K562 (cell line): Measurements from ENCODE around the gene ANXA4. TPM values are rescaled to one million over a fixed set of nuclear protein-coding genes. Genes with fewer than 3 reads are reported as not detected.

Experiments
- ATF3 ChIP-seq, 2 experiments: fragments of 450-650 bp in 1 of 2; sonication (generic) in 1 of 2; formaldehyde crosslinking in 1 of 2; IDR thresholded peaks in 1 of 2; conservative IDR thresholded peaks in 1 of 2; 2 replicates each; pipeline versions ENCODE4 v1.6.1 to v1.8.1; 2016 to 2023; ENCODE audit warnings: mild to moderate bottlenecking in 2 of 2, moderate library complexity in 2 of 2, inconsistent platforms in 1 of 2, missing genetic modification reagents in 1 of 2
- CBFA2T3 ChIP-seq: fragments of 450-650 bp; IDR thresholded peaks from 2 replicates; pipeline ENCODE4 v1.6.1; 2017
- EWSR1 ChIP-seq: fragments of 450-650 bp; IDR thresholded peaks from 2 replicates; pipeline ENCODE4 v1.6.1; 2018; ENCODE audit warnings: borderline replicate concordance, mild to moderate bottlenecking, low read depth, moderate library complexity; ENCODE audit not compliant: partially characterized antibody
- GABPA ChIP-seq: fragments of 200-800 bp; sonication (Bioruptor generic); conservative IDR thresholded peaks from 2 replicates; pipeline ENCODE4 v1.6.1; 2016; ENCODE audit warnings: low read depth, missing genetic modification characterization, missing compliant biosample characterization
- HCFC1 ChIP-seq: IDR thresholded peaks from 2 replicates; pipeline ENCODE4 v1.6.1; 2012; ENCODE audit warnings: low read depth, low read length, improper control_type of control experiment
- KLF16 ChIP-seq: IDR thresholded peaks from 2 replicates; pipeline ENCODE4 v1.6.1; 2016; ENCODE audit warnings: antibody characterized with exemption
- MAFF ChIP-seq: IDR thresholded peaks from 2 replicates; pipeline ENCODE4 v1.6.1; 2012; ENCODE audit warnings: low read length, improper control_type of control experiment
- MAFK ChIP-seq: IDR thresholded peaks from 2 replicates; pipeline ENCODE4 v1.6.1; 2011; ENCODE audit warnings: low read length, improper control_type of control experiment
- NR2C2 ChIP-seq, 2 experiments: fragments of 200-800 bp in 1 of 2; sonication (Bioruptor generic) in 1 of 2; sonication (generic) in 1 of 2; formaldehyde crosslinking in 1 of 2; IDR thresholded peaks; 2 replicates each; pipeline versions ENCODE4 v1.6.1 to v1.8.0; 2016 to 2022; ENCODE audit warnings: mild to moderate bottlenecking in 1 of 2, missing compliant biosample characterization in 1 of 2, missing genetic modification characterization in 1 of 2, missing genetic modification reagents in 1 of 2
- RAD21 ChIP-seq, 2 experiments: fragments of 250-450 bp in 1 of 2; fragments of 450-650 bp in 1 of 2; sonication (Bioruptor Pico) in 1 of 2; formaldehyde crosslinking in 1 of 2; IDR thresholded peaks in 1 of 2; conservative IDR thresholded peaks in 1 of 2; 2 replicates each; pipeline versions ENCODE4 v1.4.0 to v1.8.0; 2020 to 2022; ENCODE audit warnings: mild to moderate bottlenecking in 2 of 2, moderate library complexity in 1 of 2
- REST ChIP-seq, 2 experiments: fragments of 450-650 bp; formaldehyde crosslinking in 1 of 2; IDR thresholded peaks; 2 replicates each; pipeline versions ENCODE4 v1.4.0 to v1.6.1; 2014 to 2020; ENCODE audit warnings: mild to moderate bottlenecking in 2 of 2, borderline replicate concordance in 1 of 2, low read depth in 1 of 2
- TAL1 ChIP-seq: fragments of 450-650 bp; IDR thresholded peaks from 2 replicates; pipeline ENCODE4 v1.6.1; 2016; ENCODE audit warnings: mild to moderate bottlenecking
- ZNF449 ChIP-seq: fragments of 250-450 bp; sonication (Bioruptor Pico); IDR thresholded peaks from 2 replicates; pipeline ENCODE4 v1.8.0; 2022; ENCODE audit warnings: moderate library complexity, mild to moderate bottlenecking, inconsistent platforms
- ZNF76 ChIP-seq: fragments of 250-450 bp; sonication (Bioruptor Pico); IDR thresholded peaks from 2 replicates; pipeline ENCODE4 v1.4.0; 2020; ENCODE audit warnings: mild to moderate bottlenecking, moderate library complexity, borderline replicate concordance
- polyA plus RNA-seq, 8 experiments: library from polyadenylated mRNA; depleted of rRNA in 4 of 8; stranded (reverse) in 5 of 8; unstranded in 3 of 8; fragments of >200 nt; fragmentation: Nextera tagmentation in 2 of 8; fragmentation: Illumina TruSeq in 1 of 8; extraction: Ambion mirVana in 2 of 8; extraction: Trizol in 1 of 8; gene quantifications; 2 replicates each; pipeline versions ENCODE4 v1.2.1 to v1.2.3, GENCODE V29; 2011 to 2014; ENCODE audit warnings: inconsistent platforms in 1 of 8, missing spikeins in 1 of 8
- total RNA-seq, 7 experiments: library from RNA; depleted of rRNA in 6 of 7; stranded (reverse); fragments of >200 nt in 6 of 7; fragmentation: Illumina TruSeq in 2 of 7; extraction: Trizol in 2 of 7; gene quantifications; 2 replicates each; pipeline versions ENCODE4 v1.2.1 to v1.2.3, GENCODE V29; 2011 to 2021; ENCODE audit warnings: low replicate concordance in 1 of 7

The ANXA4 gene
- total and polyA plus RNA-seq, 9 of the 15 experiments (the other 6 are each of a cell fraction or from before 2014, with no cell fraction given), result 3.4 to 13.6 (median 11.6) TPM

- TF ChIP-seq ATF3 (IDR thresholded peaks at IDR 0.05), result peak; percentile 47; the same call in 1 of the 2 replicates
- TF ChIP-seq ATF3 (CRISPR knock-in tag; conservative IDR thresholded peaks at IDR 0.05), result no peak
- TF ChIP-seq TAL1, result peak; percentile 32; the same call in 1 of the 2 replicates
- TF ChIP-seq CBFA2T3, result peak; percentile 45; the same call in 1 of the 2 replicates
- peak; percentile 89 for TF ChIP-seq MAFK
- peak; percentile 44; the same call in 1 of the 2 replicates for TF ChIP-seq KLF16
- TF ChIP-seq EWSR1, result no peak
- no peak for TF ChIP-seq ZNF76 (CRISPR knock-in tag)
- TF ChIP-seq GABPA (tag), result no peak
- TF ChIP-seq RAD21 (CRISPR knock-in tag; conservative IDR thresholded peaks at IDR 0.05 in 1 of 2, IDR thresholded peaks at IDR 0.05 in 1 of 2), result peak; percentile 82 to 88
- TF ChIP-seq HCFC1, result no peak
- TF ChIP-seq ZNF449 (CRISPR knock-in tag), result no peak
- TF ChIP-seq MAFF, result peak; percentile 92
- TF ChIP-seq REST (IDR thresholded peaks at IDR 0.05; ENCODE audit: borderline replicate concordance), result peak; percentile 80; the same call in 1 of the 2 replicates
- TF ChIP-seq REST (CRISPR knock-in tag; IDR thresholded peaks at IDR 0.05; ENCODE audit: low read depth), result no peak
- TF ChIP-seq NR2C2 (CRISPR knock-in tag; IDR thresholded peaks at IDR 0.05), result no peak
- no peak for TF ChIP-seq NR2C2 (tag; IDR thresholded peaks at IDR 0.05)
Measured at GRCh38 chr2:69816923-69817542, 75.1 kb downstream of the ANXA4 start (continued).
